HUES6 (cell line): ENCODE data around the gene HDAC11.

Source experiments
- H3K27ac ChIP-seq: 2 replicates; pipeline ENCODE4 v1.7.0; 2013; ENCODE audit warnings: low read depth, mild to moderate bottlenecking, low read length, inconsistent platforms
- H3K27me3 ChIP-seq: 2 replicates; pipeline ENCODE4 v1.6.1; 2013; ENCODE audit warnings: low read length; ENCODE audit not compliant: control insufficient read depth, insufficient read depth
- H3K36me3 ChIP-seq: 2 replicates; pipeline ENCODE4 v1.6.1; 2013; ENCODE audit warnings: low read length; ENCODE audit not compliant: control insufficient read depth, insufficient read depth
- H3K4me1 ChIP-seq: 2 replicates; pipeline ENCODE4 v1.6.1; 2013; ENCODE audit warnings: low read length; ENCODE audit not compliant: control insufficient read depth, insufficient read depth
- H3K4me3 ChIP-seq: 2 replicates; pipeline ENCODE4 v1.5.1; 2013; ENCODE audit warnings: low read depth, low read length
- H3K9ac ChIP-seq: one replicate; pipeline ENCODE4 v1.6.1; 2013; ENCODE audit warnings: mild to moderate bottlenecking, low read length
- H3K9me3 ChIP-seq: 2 replicates; pipeline ENCODE4 v1.6.1; 2013; ENCODE audit warnings: low read depth, low read length; ENCODE audit not compliant: control insufficient read depth, insufficient read depth

Gene HDAC11

GRCh38 chr3:13457593-13457992 is 22.5 kb upstream of the HDAC11 start:
- Histone ChIP-seq H3K36me3 (no peaks in the 10 kb centered on the region), H3K9ac (no peak overlapping the region), H3K4me3 (no peak overlapping the region), H3K9me3 (no peaks in the 10 kb centered on the region), H3K27ac (no peak overlapping the region), H3K4me1 (peaks cover 5% of the 10 kb centered on the region; the same call in 1 of the 2 replicates), H3K27me3 (peaks cover 21% of the 10 kb centered on the region)

DNA sequence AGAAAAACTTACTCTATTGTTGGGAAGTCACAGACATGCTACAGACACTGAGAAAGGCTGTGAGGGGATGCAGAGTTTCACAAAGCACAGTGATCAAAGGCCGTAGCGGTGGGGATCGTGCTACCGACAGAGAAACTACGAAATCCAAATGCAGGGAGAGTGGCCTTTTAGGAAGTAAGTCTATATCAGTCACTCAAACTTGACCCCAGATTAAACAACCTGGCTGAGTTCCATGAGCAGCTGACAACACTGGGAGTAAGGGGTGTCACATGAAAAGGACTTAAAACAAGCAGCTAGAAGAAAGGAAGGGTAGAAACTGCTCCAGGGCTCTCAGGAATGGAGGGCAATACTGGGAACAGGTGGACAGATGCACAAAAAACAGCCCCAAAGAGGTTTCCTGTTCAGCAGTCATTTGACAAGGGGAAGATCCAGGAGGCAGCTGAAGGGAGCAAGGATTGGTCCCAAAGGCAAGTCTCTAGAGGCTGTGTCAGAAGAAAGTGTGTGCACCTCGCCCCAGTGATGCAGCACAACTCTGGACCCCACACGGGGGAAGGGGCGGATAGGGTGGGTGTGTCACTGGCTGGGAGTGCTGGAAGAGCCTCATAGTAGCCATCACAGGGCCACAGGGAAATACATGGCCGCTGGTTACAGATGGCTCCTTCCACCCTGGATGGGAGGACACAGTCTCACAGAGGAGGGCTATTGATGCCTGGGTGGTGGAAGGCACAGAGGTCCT is 20.3 kb upstream of the HDAC11 start:
- Histone ChIP-seq H3K9me3 (no peaks in the 10 kb centered on the region), H3K4me1 (0 out of 2 replicates have a peak, but pooled peaks cover 4% of the 10 kb centered on the region)

GRCh38 chr3:13460341-13460736 is 19.8 kb upstream of the HDAC11 start:
- no peak overlapping the region for H3K9ac ChIP-seq

More for the DNA sequence above, 20.3 kb upstream of the HDAC11 start:
- Histone ChIP-seq H3K27me3 (peaks cover 21% of the 10 kb centered on the region), H3K27ac (no peak overlapping the region), H3K4me3 (no peak overlapping the region), H3K9ac (no peak overlapping the region), H3K36me3 (no peaks in the 10 kb centered on the region)

DNA sequence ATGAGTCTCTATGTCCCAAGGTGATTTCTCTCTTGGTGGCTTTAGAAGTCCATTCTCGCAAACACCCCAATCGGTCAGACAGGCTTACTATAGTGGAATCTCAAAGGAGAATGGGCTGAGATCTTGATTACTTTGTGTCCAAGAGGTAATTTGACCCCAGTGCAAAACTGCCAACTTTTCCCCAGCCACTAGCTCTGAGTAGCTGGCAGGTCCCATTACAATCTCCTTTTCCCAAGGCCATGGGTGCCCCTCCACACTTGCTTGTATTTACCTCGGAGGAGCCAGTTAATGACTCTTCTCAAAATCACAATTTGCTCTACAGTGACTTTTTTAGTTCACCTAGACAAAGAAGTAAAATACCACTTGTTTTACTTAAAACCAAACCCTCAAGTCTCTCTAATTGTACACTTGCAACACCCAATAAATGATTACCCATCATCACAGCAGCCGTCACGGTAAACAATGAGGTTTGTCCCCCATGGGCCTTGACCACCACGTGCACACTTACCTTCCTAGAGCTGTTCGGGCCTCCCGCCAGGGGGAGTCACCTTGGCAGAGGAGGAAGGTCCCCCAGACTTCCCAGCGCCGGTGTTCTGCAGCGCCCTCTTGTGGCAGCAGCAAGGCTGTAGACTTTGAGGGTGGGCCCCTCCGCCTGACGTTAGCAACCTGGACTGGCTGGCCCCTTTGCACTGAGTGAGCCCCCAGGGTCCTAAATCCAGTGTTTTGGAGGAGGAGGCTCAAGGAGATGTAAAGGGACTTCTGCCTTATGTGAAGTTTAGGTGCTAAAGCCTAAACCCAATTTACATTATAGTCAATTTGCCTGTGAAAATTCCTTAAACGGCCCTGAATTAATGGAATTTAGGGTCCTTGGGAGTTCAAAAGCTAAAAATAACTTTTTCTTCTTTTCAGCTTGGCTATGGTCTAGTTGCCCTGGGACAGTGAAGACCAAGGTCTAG is 18.7 kb upstream of the HDAC11 start:
- H3K36me3 ChIP-seq, result no peaks in the 10 kb centered on the region
- no peak overlapping the region for H3K27ac ChIP-seq
- no peak overlapping the region for H3K9ac ChIP-seq
- peaks cover 4% of the 10 kb centered on the region; the same call in 1 of the 2 replicates for H3K4me1 ChIP-seq
- H3K9me3 ChIP-seq, result no peaks in the 10 kb centered on the region
- H3K27me3 ChIP-seq, result peaks cover 21% of the 10 kb centered on the region
- H3K4me3 ChIP-seq, result no peak overlapping the region

More at GRCh38 chr3:13460341-13460736, 19.8 kb upstream of the HDAC11 start:
- Histone ChIP-seq H3K36me3 (no peaks in the 10 kb centered on the region), H3K27me3 (peaks cover 21% of the 10 kb centered on the region), H3K27ac (no peak overlapping the region), H3K4me1 (peaks cover 4% of the 10 kb centered on the region; the same call in 1 of the 2 replicates), H3K9me3 (no peaks in the 10 kb centered on the region), H3K4me3 (no peak overlapping the region)

DNA sequence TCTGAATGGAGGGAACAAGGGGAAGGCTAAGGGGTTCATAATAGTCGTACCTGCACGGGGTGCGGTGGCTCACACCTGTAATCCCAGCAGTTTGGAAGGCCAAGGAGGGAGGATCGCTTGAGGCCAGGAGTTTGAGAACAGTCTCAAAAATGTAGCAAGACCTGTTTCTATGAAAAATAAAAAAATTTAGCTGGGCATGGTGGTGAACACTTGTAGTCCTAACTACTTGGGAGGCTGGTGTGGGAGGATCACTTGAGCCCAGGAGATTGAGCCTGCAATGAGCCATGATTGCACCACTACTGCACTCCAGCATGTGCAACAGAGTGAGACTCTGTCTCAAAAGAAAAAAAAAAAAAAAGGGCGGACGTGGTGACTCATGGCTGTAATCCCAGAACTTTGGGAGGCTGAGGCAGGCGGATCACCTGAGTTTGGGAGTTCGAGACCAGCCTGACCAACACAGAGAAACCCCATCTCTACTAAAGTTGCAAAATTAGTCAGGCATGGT is 17.9 kb upstream of the HDAC11 start:
- Histone ChIP-seq H3K9me3 (no peaks in the 10 kb centered on the region), H3K4me1 (peaks cover 4% of the 10 kb centered on the region; the same call in 1 of the 2 replicates), H3K27ac (no peak overlapping the region), H3K27me3 (peaks cover 21% of the 10 kb centered on the region), H3K9ac (no peak overlapping the region), H3K36me3 (no peaks in the 10 kb centered on the region), H3K4me3 (no peak overlapping the region)

- Histone ChIP-seq H3K27me3 (peaks cover 21% of the 10 kb centered on the region), H3K27ac (no peak overlapping the region), H3K9me3 (no peaks in the 10 kb centered on the region), H3K36me3 (no peaks in the 10 kb centered on the region), H3K4me1 (peaks cover 4% of the 10 kb centered on the region; the same call in 1 of the 2 replicates), H3K4me3 (no peak overlapping the region), H3K9ac (no peak overlapping the region)
Measured at GRCh38 chr3:13462822-13463221, 17.3 kb upstream of the HDAC11 start.

DNA sequence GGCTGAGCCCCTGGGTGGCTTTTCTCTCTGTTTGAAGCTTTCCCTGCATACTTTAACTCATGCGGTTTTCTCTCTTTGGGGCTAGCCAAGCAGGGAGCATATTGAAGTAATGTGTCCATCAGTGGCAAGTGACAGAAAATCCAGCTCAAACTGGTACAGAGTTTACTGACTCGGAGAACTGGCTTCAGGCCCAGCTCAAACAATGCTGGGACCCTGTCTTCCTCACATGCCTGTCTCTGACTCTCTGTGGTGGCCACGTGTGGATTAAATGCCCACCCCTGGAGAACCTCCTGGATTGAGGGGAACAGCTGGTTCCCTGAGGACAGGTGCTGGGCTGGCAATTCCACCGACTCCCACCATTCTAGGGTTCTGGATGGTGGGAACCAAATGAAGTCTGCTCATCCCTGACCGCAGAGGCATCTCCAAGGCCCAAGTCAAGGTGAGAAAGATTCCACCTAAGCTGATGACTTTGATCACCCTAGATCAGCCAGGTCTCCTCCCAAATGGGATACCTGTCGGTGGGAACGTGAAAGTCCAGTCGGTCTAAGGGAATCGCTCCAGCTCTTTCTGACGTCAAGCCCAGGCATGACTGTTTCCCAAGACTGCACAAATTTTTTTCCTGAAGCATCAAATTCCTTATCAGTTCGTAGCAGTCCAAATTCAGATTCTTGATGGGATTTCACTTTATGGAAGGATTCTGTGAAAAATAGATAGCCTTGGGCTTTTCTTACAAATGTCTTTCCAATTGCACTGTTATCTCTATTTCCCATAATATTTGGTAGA is 16.3 kb upstream of the HDAC11 start:
- no peaks in the 10 kb centered on the region for H3K36me3 ChIP-seq
- H3K4me3 ChIP-seq, result no peak overlapping the region
- peaks cover 4% of the 10 kb centered on the region; the same call in 1 of the 2 replicates for H3K4me1 ChIP-seq
- no peaks in the 10 kb centered on the region for H3K9me3 ChIP-seq
- no peak overlapping the region for H3K9ac ChIP-seq
- peaks cover 21% of the 10 kb centered on the region for H3K27me3 ChIP-seq
- H3K27ac ChIP-seq, result no peak overlapping the region

DNA sequence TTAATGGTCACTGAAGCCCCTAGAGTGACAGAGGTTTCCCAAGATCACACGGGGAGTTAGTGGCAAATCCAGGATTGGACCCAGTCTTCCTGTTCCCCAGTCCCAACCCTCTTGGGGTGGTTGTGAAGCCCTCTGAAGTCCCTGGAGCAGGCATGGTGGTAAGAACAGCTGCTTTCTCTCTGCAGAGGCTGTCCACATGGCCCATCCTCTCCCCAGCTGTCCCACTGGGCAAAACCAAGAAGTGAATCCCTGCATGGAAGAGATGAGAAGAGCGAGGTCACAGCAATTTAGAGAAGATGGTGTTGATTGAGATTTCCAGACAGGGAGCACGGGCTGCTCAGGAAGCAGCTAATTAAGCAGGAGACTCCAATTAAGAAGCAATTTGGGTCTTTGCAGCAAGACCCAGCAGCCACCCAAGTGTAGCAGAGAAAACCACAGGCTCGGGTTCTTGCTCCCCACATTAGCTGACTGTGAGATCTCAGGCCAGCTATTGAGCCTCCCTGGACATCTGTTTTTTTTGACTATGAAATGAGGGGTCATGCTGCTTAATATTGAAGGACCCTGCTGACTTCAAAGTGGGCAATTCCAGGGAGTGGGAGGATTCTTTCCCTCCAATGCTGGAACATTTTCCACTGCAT is 14.8 kb upstream of the HDAC11 start:
- no peak overlapping the region for H3K9ac ChIP-seq
- peaks cover 4% of the 10 kb centered on the region; the same call in 1 of the 2 replicates for H3K4me1 ChIP-seq
- no peaks in the 10 kb centered on the region for H3K9me3 ChIP-seq
- H3K27ac ChIP-seq, result no peak overlapping the region
- no peaks in the 10 kb centered on the region for H3K36me3 ChIP-seq
- H3K4me3 ChIP-seq, result no peak overlapping the region
- H3K27me3 ChIP-seq, result peaks cover 11% of the 10 kb centered on the region

GRCh38 chr3:13466781-13467180 is 13.3 kb upstream of the HDAC11 start:
- H3K27me3 ChIP-seq, result 0 out of 2 replicates have a peak, but pooled peaks cover 3% of the 10 kb centered on the region
- H3K4me1 ChIP-seq, result no peaks in the 10 kb centered on the region; the same call in 1 of the 2 replicates
- H3K9me3 ChIP-seq, result no peaks in the 10 kb centered on the region
- H3K27ac ChIP-seq, result no peak overlapping the region
- H3K9ac ChIP-seq, result no peak overlapping the region
- no peak overlapping the region for H3K4me3 ChIP-seq
- H3K36me3 ChIP-seq, result no peaks in the 10 kb centered on the region
